PC-9 (cell line): Measurements from ENCODE around the gene PTH1R. TPM values are rescaled to one million over a fixed set of nuclear protein-coding genes. Genes with fewer than 3 reads are reported as not detected.

Experiments used
- BruUV-seq: library from RNA; stranded (reverse); fragments of 400-500 nt; replicated peaks from 2 replicates; lab custom pipeline; 2021; lab: Mats Ljungman, UMichigan
- CTCF ChIA-PET: fragments of 300-600 bp; sonication (Branson Sonifier 250); formaldehyde crosslinking; loops from one replicate; lab custom pipeline; 2022; ENCODE audit warnings: antibody characterized with exemption; lab: Charles Lee
- POLR2A ChIA-PET: fragments of 300-600 bp; sonication (Branson Sonifier 250); formaldehyde crosslinking; loops from one replicate; lab custom pipeline; 2022; ENCODE audit warnings: antibody characterized with exemption; ENCODE audit not compliant: unreplicated experiment; lab: Charles Lee
- DNase-seq, 2 experiments: peaks; one replicate each; pipeline versions ENCODE4 v3.0.0 to v3.0.0-alpha.2; 2015 to 2022; ENCODE audit warnings: mixed read lengths in 1 of 2
- H2AFZ ChIP-seq: fragments of 200-600 bp; sonication (generic); 2 replicates; pipeline ENCODE4 v1.8.1; 2017; ENCODE audit warnings: antibody characterized with exemption
- H3F3A ChIP-seq: fragments of 200-600 bp; sonication (generic); 2 replicates; pipeline ENCODE4 v1.8.1; 2017; ENCODE audit warnings: antibody characterized with exemption, mild to moderate bottlenecking, low read depth; ENCODE audit not compliant: insufficient read depth
- H3K27ac ChIP-seq: fragments of 200-600 bp; sonication (generic); 2 replicates; pipeline ENCODE4 v1.6.1; 2016; ENCODE audit warnings: mixed run types
- H3K27me3 ChIP-seq: fragments of 200-600 bp; sonication (generic); 2 replicates; pipeline ENCODE4 v1.6.1; 2016; ENCODE audit warnings: low read depth, mixed run types; ENCODE audit not compliant: insufficient read depth
- H3K36me3 ChIP-seq: fragments of 200-600 bp; sonication (generic); 2 replicates; pipeline ENCODE4 v1.6.1; 2016; ENCODE audit warnings: low read depth, mixed run types
- H3K4me1 ChIP-seq: fragments of 200-600 bp; sonication (generic); replicated peaks from 2 replicates; pipeline ENCODE4 v1.6.1; 2016; ENCODE audit warnings: mixed run types; ENCODE audit not compliant: insufficient read depth
- H3K4me2 ChIP-seq: fragments of 200-600 bp; sonication (generic); 2 replicates; pipeline ENCODE4 v1.6.1; 2017; ENCODE audit warnings: mixed run types
- H3K4me3 ChIP-seq: fragments of 200-600 bp; sonication (generic); 2 replicates; pipeline ENCODE4 v1.6.1; 2016; ENCODE audit warnings: mixed run types
- H3K79me2 ChIP-seq: fragments of 200-600 bp; sonication (generic); 2 replicates; pipeline ENCODE4 v1.6.1; 2017; ENCODE audit warnings: low read depth, mixed run types
- H3K9me2 ChIP-seq: fragments of 200-600 bp; sonication (generic); 2 replicates; pipeline ENCODE4 v1.8.1; 2017; ENCODE audit warnings: mild to moderate bottlenecking; ENCODE audit not compliant: insufficient read depth
- H3K9me3 ChIP-seq: fragments of 200-600 bp; sonication (generic); 2 replicates; pipeline ENCODE4 v1.8.1; 2016; ENCODE audit warnings: low read depth; ENCODE audit not compliant: insufficient read depth
- H4K20me1 ChIP-seq: fragments of 200-600 bp; sonication (generic); 2 replicates; pipeline ENCODE4 v1.8.1; 2017; ENCODE audit not compliant: insufficient read depth
- EZH2 ChIP-seq: fragments of 200-600 bp; sonication (generic); IDR thresholded peaks from 2 replicates; pipeline ENCODE4 v1.8.0; 2017; ENCODE audit warnings: antibody characterized with exemption, low read depth
- intact Hi-C: fragments of 100-400 bp; cut with micrococcal nuclease; formaldehyde crosslinking; loops from one replicate; pipeline ENCODE4 v1.10.0; 2022; ENCODE audit not compliant: unreplicated experiment
- total RNA-seq: library from RNA; stranded (reverse); gene quantifications from 2 replicates; pipeline ENCODE4 v1.2.3, GENCODE V29; 2021
- TF ChIP-seq, protein P1 (sequence below): fragments of 200-600 bp; sonication (generic); conservative IDR thresholded peaks from 2 replicates; pipeline ENCODE4 v1.6.1; 2017; ENCODE audit warnings: mixed run types, antibody characterized with exemption, mild to moderate bottlenecking, moderate library complexity

The PTH1R gene
- total RNA-seq, 1 experiment from 2014 or later, result not detected

GRCh38 chr3:46913644-46914043, 36.1 kb downstream of the PTH1R start:
- H3K4me3 ChIP-seq, result no peak overlapping the region
- intact Hi-C loops, result no loop called here
- CTCF ChIA-PET, result no interaction called here
- no peaks in the 10 kb centered on the region for H3K27me3 ChIP-seq
- peaks cover 14% of the 10 kb centered on the region; the same call in 1 of the 2 replicates for H3F3A ChIP-seq
- peaks cover 7% of the 10 kb centered on the region; the same call in 1 of the 2 replicates for H3K9me3 ChIP-seq
- no peaks in the 10 kb centered on the region for H4K20me1 ChIP-seq
- H3K36me3 ChIP-seq, result peaks cover 7% of the 10 kb centered on the region
- H3K27ac ChIP-seq, result no peak overlapping the region
- TF ChIP-seq EZH2, result no peak
- TF ChIP-seq, protein P1, sequence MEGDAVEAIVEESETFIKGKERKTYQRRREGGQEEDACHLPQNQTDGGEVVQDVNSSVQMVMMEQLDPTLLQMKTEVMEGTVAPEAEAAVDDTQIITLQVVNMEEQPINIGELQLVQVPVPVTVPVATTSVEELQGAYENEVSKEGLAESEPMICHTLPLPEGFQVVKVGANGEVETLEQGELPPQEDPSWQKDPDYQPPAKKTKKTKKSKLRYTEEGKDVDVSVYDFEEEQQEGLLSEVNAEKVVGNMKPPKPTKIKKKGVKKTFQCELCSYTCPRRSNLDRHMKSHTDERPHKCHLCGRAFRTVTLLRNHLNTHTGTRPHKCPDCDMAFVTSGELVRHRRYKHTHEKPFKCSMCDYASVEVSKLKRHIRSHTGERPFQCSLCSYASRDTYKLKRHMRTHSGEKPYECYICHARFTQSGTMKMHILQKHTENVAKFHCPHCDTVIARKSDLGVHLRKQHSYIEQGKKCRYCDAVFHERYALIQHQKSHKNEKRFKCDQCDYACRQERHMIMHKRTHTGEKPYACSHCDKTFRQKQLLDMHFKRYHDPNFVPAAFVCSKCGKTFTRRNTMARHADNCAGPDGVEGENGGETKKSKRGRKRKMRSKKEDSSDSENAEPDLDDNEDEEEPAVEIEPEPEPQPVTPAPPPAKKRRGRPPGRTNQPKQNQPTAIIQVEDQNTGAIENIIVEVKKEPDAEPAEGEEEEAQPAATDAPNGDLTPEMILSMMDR, result no peak
- BruUV-seq, result no TSS peak
- no peaks in the 10 kb centered on the region for H3K4me1 ChIP-seq
- POLR2A ChIA-PET, result interaction anchor here (0.5 to 0.9 kb wide), 2 partner anchors 16 to 63 kb away, joined by 3 to 23 read pairs; no protein-coding TSS in a partner anchor
- H3K9me2 ChIP-seq, result no peaks in the 10 kb centered on the region
- DNase-seq, result no peak
- H3K4me2 ChIP-seq, result no peak overlapping the region
- H3K79me2 ChIP-seq, result no peaks in the 10 kb centered on the region
- H2AFZ ChIP-seq, result no peak overlapping the region

DNA sequence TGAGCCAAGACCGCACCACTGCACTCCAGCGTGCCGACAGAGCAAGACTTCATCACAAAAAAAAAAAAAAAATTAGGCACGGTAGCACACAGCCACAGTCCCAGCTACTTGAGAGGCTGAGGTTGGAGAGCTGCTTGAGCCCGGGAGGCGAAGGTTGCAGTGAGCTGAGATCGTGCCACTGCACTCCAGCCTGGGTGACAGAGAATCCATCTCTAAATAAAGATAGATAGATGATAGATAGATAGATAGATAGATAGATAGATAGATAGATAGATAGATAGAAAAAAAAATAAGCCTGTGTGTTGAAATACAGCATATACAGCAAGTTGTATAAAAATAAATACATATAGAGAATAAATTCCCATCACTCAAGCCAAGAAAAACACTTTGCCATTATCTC, 37.3 kb downstream of the PTH1R start:
- TF ChIP-seq, protein P1, result no peak
- no peak for TF ChIP-seq EZH2
- Histone ChIP-seq H3K79me2 (no peaks in the 10 kb centered on the region), H3K9me3 (peaks cover 7% of the 10 kb centered on the region; the same call in 1 of the 2 replicates), H3K27me3 (no peaks in the 10 kb centered on the region), H3K4me3 (no peak overlapping the region), H3K27ac (no peak overlapping the region), H3K4me2 (no peak overlapping the region), H3F3A (peaks cover 14% of the 10 kb centered on the region; the same call in 1 of the 2 replicates), H3K4me1 (no peaks in the 10 kb centered on the region), H3K9me2 (no peaks in the 10 kb centered on the region), H2AFZ (no peak overlapping the region), H3K36me3 (peaks cover 11% of the 10 kb centered on the region), H4K20me1 (no peaks in the 10 kb centered on the region)
- POLR2A ChIA-PET, result interaction anchor here (0.6 kb wide), 1 partner anchor 91 kb away, joined by 3 read pairs; no protein-coding TSS in a partner anchor
- CTCF ChIA-PET, result no interaction called here
- intact Hi-C loops, result no loop called here
- no TSS peak for BruUV-seq
- DNase-seq, result no peak

GRCh38 chr3:46915297-46915822, 37.8 kb downstream of the PTH1R start:
- POLR2A ChIA-PET, result interaction anchor here (0.6 kb wide), 1 partner anchor 91 kb away, joined by 3 read pairs; no protein-coding TSS in a partner anchor
- H3K9me3 ChIP-seq, result peaks cover 7% of the 10 kb centered on the region; the same call in 1 of the 2 replicates
- no peak overlapping the region for H3K27ac ChIP-seq

More at GRCh38 chr3:46915297-46915822, 37.8 kb downstream of the PTH1R start:
- H2AFZ ChIP-seq, result no peak overlapping the region
- no peaks in the 10 kb centered on the region for H3K9me2 ChIP-seq
- H3K4me1 ChIP-seq, result no peaks in the 10 kb centered on the region
- no TSS peak for BruUV-seq
- H3K27me3 ChIP-seq, result no peaks in the 10 kb centered on the region
- CTCF ChIA-PET, result no interaction called here
- no peaks in the 10 kb centered on the region for H4K20me1 ChIP-seq
- peaks cover 11% of the 10 kb centered on the region for H3K36me3 ChIP-seq
- no peaks in the 10 kb centered on the region for H3K79me2 ChIP-seq
- H3F3A ChIP-seq, result peaks cover 14% of the 10 kb centered on the region; the same call in 1 of the 2 replicates
- TF ChIP-seq, protein P1, result no peak
- TF ChIP-seq EZH2, result no peak
- intact Hi-C loops, result no loop called here
- no peak overlapping the region for H3K4me2 ChIP-seq
- H3K4me3 ChIP-seq, result no peak overlapping the region
- no peak for DNase-seq
